K562 (cell line): Measurements from ENCODE around the gene TSGA10. TPM values are rescaled to one million over a fixed set of nuclear protein-coding genes. Genes with fewer than 3 reads are reported as not detected.

ENCODE experiments used
- AFF4 ChIP-seq: sonication (generic); formaldehyde crosslinking; IDR thresholded peaks from 2 replicates; pipeline ENCODE4 v1.8.0; 2023; ENCODE audit warnings: mild to moderate bottlenecking, missing genetic modification reagents
- BACH1 ChIP-seq: fragments of 200-800 bp; sonication (Bioruptor generic); IDR thresholded peaks from 2 replicates; pipeline ENCODE4 v1.6.1; 2016; ENCODE audit warnings: missing genetic modification characterization, missing compliant biosample characterization
- CGGBP1 ChIP-seq: fragments of 250-450 bp; sonication (Bioruptor Pico); IDR thresholded peaks from 2 replicates; pipeline ENCODE4 v1.9.0; 2021; ENCODE audit warnings: mild to moderate bottlenecking
- ELK3 ChIP-seq: fragments of 450-650 bp; formaldehyde crosslinking; IDR thresholded peaks from 2 replicates; pipeline ENCODE4 v1.4.0; 2020; ENCODE audit warnings: mild to moderate bottlenecking
- HLTF ChIP-seq: fragments of 450-650 bp; IDR thresholded peaks from 2 replicates; pipeline ENCODE4 v1.6.1; 2016
- HOXB6 ChIP-seq: fragments of 250-450 bp; sonication (Bioruptor Pico); IDR thresholded peaks from 2 replicates; pipeline ENCODE4 v1.5.1; 2022; ENCODE audit warnings: mild to moderate bottlenecking, borderline replicate concordance
- KDM2B ChIP-seq: fragments of 250-450 bp; sonication (Bioruptor Pico); IDR thresholded peaks from 2 replicates; pipeline ENCODE4 v1.8.0; 2021; ENCODE audit warnings: mild to moderate bottlenecking, moderate library complexity
- MCM3 ChIP-seq: fragments of 450-650 bp; IDR thresholded peaks from 2 replicates; pipeline ENCODE4 v1.6.1; 2016
- NBN ChIP-seq: fragments of 450-650 bp; IDR thresholded peaks from 2 replicates; pipeline ENCODE4 v1.6.1; 2016; ENCODE audit warnings: low read depth, mild to moderate bottlenecking
- PURB ChIP-seq: sonication (generic); formaldehyde crosslinking; IDR thresholded peaks from 2 replicates; pipeline ENCODE4 v1.9.0; 2021; ENCODE audit warnings: low read depth, mild to moderate bottlenecking, missing genetic modification reagents
- RBM34 ChIP-seq: fragments of 200-400 bp; formaldehyde crosslinking; IDR thresholded peaks from 2 replicates; pipeline ENCODE4 v1.6.1; 2018; ENCODE audit warnings: low read length, borderline replicate concordance; ENCODE audit not compliant: insufficient read depth
- SP1 ChIP-seq: sonication (generic); formaldehyde crosslinking; IDR thresholded peaks from 2 replicates; pipeline ENCODE4 v1.8.1; 2022; ENCODE audit warnings: mild to moderate bottlenecking, missing genetic modification reagents
- ZC3H4 ChIP-seq: sonication (generic); formaldehyde crosslinking; IDR thresholded peaks from 2 replicates; pipeline ENCODE4 v1.9.0; 2021; ENCODE audit warnings: missing genetic modification reagents, borderline replicate concordance
- ZNF263 ChIP-seq: sonication (generic); formaldehyde crosslinking; IDR thresholded peaks from 2 replicates; pipeline ENCODE4 v1.8.0; 2022; ENCODE audit warnings: mild to moderate bottlenecking, missing genetic modification reagents, borderline replicate concordance
- polyA plus RNA-seq, 8 experiments: library from polyadenylated mRNA; depleted of rRNA in 4 of 8; stranded (reverse) in 5 of 8; unstranded in 3 of 8; fragments of >200 nt; fragmentation: Nextera tagmentation in 2 of 8; fragmentation: Illumina TruSeq in 1 of 8; extraction: Ambion mirVana in 2 of 8; extraction: Trizol in 1 of 8; gene quantifications; 2 replicates each; pipeline versions ENCODE4 v1.2.1 to v1.2.3, GENCODE V29; 2011 to 2014; ENCODE audit warnings: inconsistent platforms in 1 of 8, missing spikeins in 1 of 8
- total RNA-seq, 7 experiments: library from RNA; depleted of rRNA in 6 of 7; stranded (reverse); fragments of >200 nt in 6 of 7; fragmentation: Illumina TruSeq in 2 of 7; extraction: Trizol in 2 of 7; gene quantifications; 2 replicates each; pipeline versions ENCODE4 v1.2.1 to v1.2.3, GENCODE V29; 2011 to 2021; ENCODE audit warnings: low replicate concordance in 1 of 7
- TF ChIP-seq, protein P1 (sequence below): fragments of 250-450 bp; sonication (Bioruptor Pico); IDR thresholded peaks from 2 replicates; pipeline ENCODE4 v1.4.0; 2020; ENCODE audit warnings: mild to moderate bottlenecking, moderate library complexity

The TSGA10 gene
- total and polyA plus RNA-seq, 9 of the 15 experiments (the other 6 are each of a cell fraction or from before 2014, with no cell fraction given): 2.1 to 11.3 (median 3.2) TPM

- peak; percentile 74; the same call in 1 of the 2 replicates for TF ChIP-seq AFF4 (CRISPR knock-in tag)
- TF ChIP-seq KDM2B (CRISPR knock-in tag): no peak
- TF ChIP-seq, protein P1, sequence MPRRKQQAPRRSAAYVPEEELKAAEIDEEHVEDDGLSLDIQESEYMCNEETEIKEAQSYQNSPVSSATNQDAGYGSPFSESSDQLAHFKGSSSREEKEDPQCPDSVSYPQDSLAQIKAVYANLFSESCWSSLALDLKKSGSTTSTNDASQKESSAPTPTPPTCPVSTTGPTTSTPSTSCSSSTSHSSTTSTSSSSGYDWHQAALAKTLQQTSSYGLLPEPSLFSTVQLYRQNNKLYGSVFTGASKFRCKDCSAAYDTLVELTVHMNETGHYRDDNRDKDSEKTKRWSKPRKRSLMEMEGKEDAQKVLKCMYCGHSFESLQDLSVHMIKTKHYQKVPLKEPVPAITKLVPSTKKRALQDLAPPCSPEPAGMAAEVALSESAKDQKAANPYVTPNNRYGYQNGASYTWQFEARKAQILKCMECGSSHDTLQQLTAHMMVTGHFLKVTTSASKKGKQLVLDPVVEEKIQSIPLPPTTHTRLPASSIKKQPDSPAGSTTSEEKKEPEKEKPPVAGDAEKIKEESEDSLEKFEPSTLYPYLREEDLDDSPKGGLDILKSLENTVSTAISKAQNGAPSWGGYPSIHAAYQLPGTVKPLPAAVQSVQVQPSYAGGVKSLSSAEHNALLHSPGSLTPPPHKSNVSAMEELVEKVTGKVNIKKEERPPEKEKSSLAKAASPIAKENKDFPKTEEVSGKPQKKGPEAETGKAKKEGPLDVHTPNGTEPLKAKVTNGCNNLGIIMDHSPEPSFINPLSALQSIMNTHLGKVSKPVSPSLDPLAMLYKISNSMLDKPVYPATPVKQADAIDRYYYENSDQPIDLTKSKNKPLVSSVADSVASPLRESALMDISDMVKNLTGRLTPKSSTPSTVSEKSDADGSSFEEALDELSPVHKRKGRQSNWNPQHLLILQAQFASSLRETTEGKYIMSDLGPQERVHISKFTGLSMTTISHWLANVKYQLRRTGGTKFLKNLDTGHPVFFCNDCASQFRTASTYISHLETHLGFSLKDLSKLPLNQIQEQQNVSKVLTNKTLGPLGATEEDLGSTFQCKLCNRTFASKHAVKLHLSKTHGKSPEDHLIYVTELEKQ (CRISPR knock-in tag): no peak
- TF ChIP-seq SP1 (CRISPR knock-in tag): peak; percentile 92
- no peak for TF ChIP-seq RBM34
- no peak for TF ChIP-seq HOXB6 (CRISPR knock-in tag)
- TF ChIP-seq BACH1: no peak; the same call in 1 of the 2 replicates
- TF ChIP-seq ZC3H4: no peak
- peak; percentile 12; the same call in 1 of the 2 replicates for TF ChIP-seq HLTF
- TF ChIP-seq PURB (CRISPR knock-in tag): no peak
- TF ChIP-seq ZNF263 (CRISPR knock-in tag): peak; percentile 21; the same call in 1 of the 2 replicates
- no peak for TF ChIP-seq MCM3
- TF ChIP-seq ELK3 (CRISPR knock-in tag): no peak
- TF ChIP-seq NBN: peak; percentile 61
- 0 out of 2 replicates have a peak, but pooled peaks have one; percentile 7 for TF ChIP-seq CGGBP1
Observed at GRCh38 chr2:99180755-99181623, 26.2 kb upstream of the TSGA10 start, which contains the start of the genes MITD1 and MRPL30 (continued).
